ENCODE data around the gene SLC2A10.

The SLC2A10 gene

GRCh38 chr20:46770330-46771194, 61.1 kb downstream of the SLC2A10 start:
- DNase-seq (ENCODE audit: low spot score): no peak

- DNase-seq (ENCODE audit: low spot score): no peak
Measured at GRCh38 chr20:46771195-46771588, 61.7 kb downstream of the SLC2A10 start.

DNA sequence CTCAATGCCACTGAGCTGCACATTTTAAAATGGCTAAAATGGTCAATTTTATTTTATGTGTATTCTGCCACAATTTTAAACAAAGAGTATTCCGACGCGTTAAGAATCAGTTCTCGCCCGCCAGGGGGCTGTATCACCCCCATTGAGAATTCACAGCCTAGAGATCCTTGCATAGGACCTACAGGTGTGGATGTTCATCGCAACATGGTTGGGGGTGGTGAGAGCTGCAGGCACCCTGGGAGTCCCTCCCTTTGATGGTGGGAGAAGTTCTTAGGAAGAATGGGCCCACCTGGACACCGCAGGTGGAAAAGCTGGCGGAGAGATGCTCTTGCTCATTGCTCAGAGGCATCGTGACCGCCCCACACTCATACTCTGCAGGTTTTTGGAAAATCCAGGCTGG, 63.5 kb downstream of the SLC2A10 start:
- no peak for DNase-seq (ENCODE audit: low spot score)

GRCh38 chr20:46773680-46774079, 64.2 kb downstream of the SLC2A10 start:
- DNase-seq (ENCODE audit: low spot score): no peak

- no peak for DNase-seq (ENCODE audit: low spot score)
Measured at GRCh38 chr20:46774236-46774635, 64.8 kb downstream of the SLC2A10 start.

DNA sequence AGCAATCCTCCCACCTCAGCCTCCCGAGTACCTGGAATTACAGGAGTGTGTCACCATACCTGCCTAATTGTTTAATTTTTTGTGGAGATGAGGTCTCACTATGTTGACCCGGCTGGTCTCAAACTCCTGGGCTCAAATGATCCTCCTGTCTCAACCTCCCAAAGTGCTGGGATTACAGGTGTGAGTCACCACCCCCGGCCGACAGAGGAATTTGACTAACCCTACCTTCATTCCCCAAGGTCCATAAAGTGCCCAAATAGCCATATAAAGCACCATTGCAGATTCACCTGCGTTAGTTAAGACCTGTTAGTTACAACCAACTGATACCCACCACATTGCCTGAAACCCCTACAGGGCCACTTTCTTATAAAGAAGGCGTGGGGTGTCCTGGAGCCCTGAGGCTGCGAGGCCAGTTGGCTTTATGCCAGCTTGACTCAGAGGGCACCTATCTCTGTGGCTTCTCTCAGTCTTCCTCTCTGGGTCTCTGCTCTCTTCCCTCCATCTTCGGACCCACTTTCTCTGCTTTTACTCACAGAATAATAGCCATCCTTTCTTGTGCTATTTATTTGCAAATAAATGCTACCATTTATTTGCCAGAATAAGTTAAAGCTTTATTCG, 65.6 kb downstream of the SLC2A10 start:
- no peak for DNase-seq (ENCODE audit: low spot score)

DNA sequence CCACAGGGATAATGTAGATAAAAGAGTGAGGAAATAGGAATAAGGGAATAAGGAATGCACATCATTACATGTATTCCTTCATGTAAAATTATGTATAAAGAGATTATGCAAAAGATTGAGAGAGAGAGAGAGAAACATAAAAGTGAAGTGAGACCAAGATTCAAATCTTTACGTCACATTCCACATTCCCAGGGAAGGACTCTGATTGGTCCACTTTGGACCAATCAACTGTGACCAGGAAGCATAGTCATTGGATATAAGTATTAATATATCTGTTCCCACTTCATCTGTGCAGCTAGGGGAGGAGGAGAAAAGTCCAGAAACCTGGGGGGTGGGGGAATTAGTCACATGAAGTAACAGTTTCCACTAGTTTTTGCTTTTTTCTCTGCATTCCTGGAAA, 66.4 kb downstream of the SLC2A10 start:
- DNase-seq (ENCODE audit: low spot score): no peak

DNA sequence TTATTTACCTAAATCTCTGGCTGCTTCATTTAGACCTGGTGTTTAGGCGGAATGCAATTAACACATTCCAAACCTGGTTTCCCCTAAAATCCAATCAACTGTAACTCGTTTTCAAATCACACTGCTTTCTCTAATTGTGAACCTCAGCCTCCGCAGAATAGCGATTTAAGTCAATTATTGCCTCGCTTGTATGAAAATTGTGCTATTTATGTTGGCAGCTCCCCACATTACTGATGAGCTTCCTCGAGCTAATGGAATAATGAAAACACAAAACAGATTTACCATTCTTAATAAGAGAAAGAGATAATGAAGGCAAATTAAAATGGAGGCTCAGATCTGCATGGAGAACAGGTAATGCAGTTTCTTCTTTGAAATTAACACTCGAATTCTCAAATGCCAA, 67.9 kb downstream of the SLC2A10 start:
- no peak for DNase-seq (ENCODE audit: low spot score)

DNA sequence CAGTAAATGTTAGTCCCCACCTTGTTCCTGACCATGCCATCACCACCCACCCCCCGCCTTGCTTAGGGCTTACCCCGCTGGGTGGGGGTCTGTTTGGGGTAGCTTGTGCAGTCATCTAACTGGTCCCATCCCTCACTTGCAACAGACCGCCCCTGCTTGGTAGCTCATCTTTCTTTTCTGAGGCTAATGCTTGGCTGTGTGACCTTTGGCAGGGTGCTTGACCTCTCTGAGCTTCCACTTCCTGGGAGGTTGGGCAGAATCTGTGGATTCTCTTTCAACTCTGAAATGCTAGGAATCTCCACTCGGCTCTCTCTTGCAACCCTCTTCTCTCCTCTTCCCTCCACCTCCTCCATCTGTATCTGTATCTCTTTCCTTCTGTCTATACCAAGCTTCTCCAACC, 70.4 kb downstream of the SLC2A10 start:
- DNase-seq (ENCODE audit: low spot score): no peak

GRCh38 chr20:46784436-46785127, 75.1 kb downstream of the SLC2A10 start:
- DNase-seq (ENCODE audit: low spot score): no peak

Measured in SK-N-DZ (cell line).